Effector memory CD8-positive, alpha-beta T cell (primary cell): Measurements from ENCODE around the gene CRPPA.
A peak's percentile ranks its signal among the peaks of the same experiment; 100 is the strongest.
"Not testable (repeated sequence)": the region's sequence is repeated elsewhere in the genome, so short reads cannot be mapped to it uniquely, and the experiment has no call there.

ENCODE experiments used
- ATAC-seq: fragments of 150-1000 bp; cut with Tn5 transposase; replicated peaks from 2 replicates; pipeline ENCODE4 v1.10.0; 2021; ENCODE audit warnings: mild to moderate bottlenecking, moderate library complexity
- DNase-seq, 3 experiments: peaks; one replicate each; pipeline ENCODE4 v3.0.0; 2021
- H3K27ac Mint-ChIP-seq, 2 donors: one replicate each; pipeline ENCODE4 v1.8.0; 2022; ENCODE audit warnings: mild to moderate bottlenecking in 2 of 2, mixed read lengths in 2 of 2, moderate library complexity in 2 of 2
- H3K27me3 Mint-ChIP-seq, 2 donors: one replicate each; pipeline ENCODE4 v1.8.0; 2022; ENCODE audit warnings: mixed read lengths in 2 of 2
- H3K36me3 Mint-ChIP-seq: one replicate; pipeline ENCODE4 v1.8.0; 2022; ENCODE audit warnings: mild to moderate bottlenecking, moderate library complexity, mixed read lengths; ENCODE audit not compliant: insufficient read depth
- H3K4me1 Mint-ChIP-seq, 2 donors: one replicate each; pipeline ENCODE4 v1.8.0; 2022; ENCODE audit warnings: low read depth in 2 of 2, mixed read lengths in 2 of 2
- H3K4me3 Mint-ChIP-seq, 2 donors: one replicate each; pipeline ENCODE4 v1.8.0; 2022; ENCODE audit warnings: mild to moderate bottlenecking in 2 of 2, mixed read lengths in 2 of 2, moderate library complexity in 2 of 2
- H3K9me3 Mint-ChIP-seq, 2 donors: one replicate each; pipeline ENCODE4 v1.8.0; 2022; ENCODE audit warnings: mixed read lengths in 2 of 2

Gene CRPPA

DNA sequence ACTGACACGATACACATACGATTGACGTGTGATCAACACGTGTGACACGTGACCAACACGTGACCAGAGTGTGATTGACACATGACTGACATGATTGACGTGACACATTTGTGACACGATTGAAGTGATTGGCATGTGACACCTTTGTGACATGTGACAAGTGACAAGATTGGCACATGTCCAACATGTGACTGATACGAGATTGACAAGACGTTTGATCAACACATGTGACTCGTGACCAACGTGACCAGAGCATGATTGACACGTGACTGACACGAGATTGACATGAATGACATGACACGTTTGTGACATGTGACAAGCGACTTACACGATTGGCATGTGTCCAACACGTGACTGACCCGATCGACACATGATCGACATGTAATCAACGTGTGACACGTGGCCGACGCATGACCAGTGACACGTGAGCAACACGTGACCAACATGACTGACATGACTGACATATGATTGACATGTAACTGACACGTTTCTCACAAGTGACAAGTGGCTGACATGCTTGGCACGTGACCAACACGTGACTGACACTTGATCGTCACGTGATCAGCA, 22.0 kb downstream of the CRPPA start:
- DNase-seq (peak in 1 of 3 experiments; percentile 3), ATAC-seq (no peak)
- H3K27ac Mint-ChIP-seq, result no peak overlapping the region
- peaks cover 8% of the 10 kb centered on the region for H3K36me3 Mint-ChIP-seq
- no peaks in the 10 kb centered on the region for H3K27me3 Mint-ChIP-seq
- H3K4me3 Mint-ChIP-seq, result no peak overlapping the region
- H3K4me1 Mint-ChIP-seq, result peaks cover 5 to 6% of the 10 kb centered on the region in 2 donors
- H3K9me3 Mint-ChIP-seq, result peaks cover 8 to 23% of the 10 kb centered on the region in 2 donors

DNA sequence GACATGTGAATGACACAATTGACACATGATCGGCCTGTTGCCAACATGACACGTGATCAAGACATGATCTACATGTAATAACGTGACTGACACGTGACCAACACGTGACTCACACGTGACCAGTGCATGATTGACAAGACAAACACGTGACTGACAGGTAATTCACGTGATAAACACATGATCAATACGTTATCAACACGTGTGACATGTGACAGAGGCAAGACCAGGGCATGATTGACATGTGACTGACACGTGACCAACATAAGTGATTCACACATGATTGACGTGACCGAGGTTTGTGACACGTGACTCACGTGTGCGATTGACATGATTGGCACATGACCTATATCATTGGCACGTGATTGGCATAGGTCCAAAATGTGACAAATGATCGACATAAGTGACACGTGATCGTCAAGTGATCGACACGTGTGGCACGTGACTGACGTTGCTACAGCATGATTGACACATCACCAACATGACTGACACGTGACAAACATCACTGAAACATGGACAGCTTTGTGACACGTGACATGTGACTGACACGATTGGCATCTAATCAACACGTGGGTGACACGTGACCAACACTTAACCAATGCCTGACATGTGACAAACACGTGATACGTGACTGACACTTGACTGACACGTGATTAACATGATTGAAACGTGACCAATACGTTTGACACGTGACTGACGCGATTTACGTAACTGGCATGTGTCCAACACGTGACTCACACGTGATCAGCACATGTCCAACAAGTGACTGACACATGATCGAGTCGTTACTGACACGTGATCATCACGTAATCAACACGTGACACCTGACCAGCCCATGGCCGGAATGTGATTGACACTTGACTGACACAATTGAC, 23.0 kb downstream of the CRPPA start:
- ATAC-seq, result no peak
- peaks cover 5 to 6% of the 10 kb centered on the region in 2 donors for H3K4me1 Mint-ChIP-seq
- no peaks in the 10 kb centered on the region for H3K27me3 Mint-ChIP-seq
- no peak overlapping the region for H3K4me3 Mint-ChIP-seq
- peaks cover 8% of the 10 kb centered on the region for H3K36me3 Mint-ChIP-seq
- no peak overlapping the region for H3K27ac Mint-ChIP-seq
- H3K9me3 Mint-ChIP-seq, result peaks cover 8 to 23% of the 10 kb centered on the region in 2 donors
- no peak for DNase-seq

DNA sequence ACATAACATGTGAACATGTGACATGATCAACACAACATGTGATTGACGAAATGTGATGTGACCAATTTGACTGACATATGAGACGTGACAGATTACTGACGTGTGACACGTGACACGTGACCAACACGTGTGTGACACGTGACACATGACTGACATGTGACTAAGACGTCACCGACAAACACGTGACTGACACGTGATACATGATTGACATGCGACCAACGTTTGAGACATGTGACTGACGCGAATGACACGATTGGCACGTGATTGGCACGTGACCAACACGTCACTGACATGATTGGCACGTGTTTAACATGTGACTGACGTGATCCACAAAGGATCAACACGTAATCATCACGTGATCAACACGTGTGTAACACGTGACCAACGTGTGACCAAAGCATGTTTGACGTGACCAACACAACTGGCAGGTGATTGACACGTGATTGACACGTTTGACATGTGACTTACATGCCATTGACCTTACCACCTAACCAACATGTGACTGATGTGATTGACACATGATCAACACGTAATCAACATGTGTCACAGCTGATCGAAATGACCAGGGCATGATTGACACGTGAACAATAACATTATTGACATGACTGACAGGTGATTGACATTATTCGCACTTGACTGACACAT, 23.7 kb downstream of the CRPPA start:
- Mint-ChIP-seq H3K9me3 (peaks cover 8 to 20% of the 10 kb centered on the region in 2 donors), H3K27ac (no peak overlapping the region), H3K4me3 (no peak overlapping the region), H3K36me3 (peaks cover 8% of the 10 kb centered on the region), H3K4me1 (peaks cover 5 to 6% of the 10 kb centered on the region in 2 donors), H3K27me3 (no peaks in the 10 kb centered on the region)
- ATAC-seq (no peak), DNase-seq (peak in 1 of 3 experiments; percentile 4)

DNA sequence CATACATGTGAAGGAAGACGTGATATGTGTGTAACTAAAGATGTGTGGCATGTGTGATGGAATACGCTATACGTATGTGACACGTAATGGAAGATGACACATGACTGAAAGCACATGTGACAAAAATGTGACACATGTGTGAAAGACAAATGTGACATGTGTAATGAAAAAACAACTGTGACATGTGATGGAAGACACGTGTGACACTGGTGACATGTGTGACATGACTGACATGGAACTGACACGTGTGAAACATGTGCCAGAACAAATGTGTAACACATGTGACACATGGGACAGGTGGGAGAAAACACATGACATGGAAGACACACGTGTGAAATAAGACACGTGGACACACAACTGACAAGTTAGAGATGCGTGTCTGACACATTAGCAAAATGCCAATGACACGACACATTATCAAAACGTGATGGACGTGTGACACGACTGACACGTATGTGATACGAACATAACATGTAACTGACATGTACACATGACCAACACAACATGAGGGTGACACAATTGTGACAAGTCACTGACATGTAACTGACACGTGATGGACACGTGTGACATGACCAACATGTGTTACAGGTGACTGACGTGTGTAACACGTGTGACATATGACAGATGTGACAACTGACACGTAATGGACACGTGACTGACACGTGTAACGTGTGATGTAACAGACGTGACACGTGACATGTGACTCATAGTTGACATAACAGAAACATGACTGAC, 24.4 kb downstream of the CRPPA start:
- H3K27ac Mint-ChIP-seq, result peak overlapping the region; percentile 61 to 83
- DNase-seq (peak in 1 of 3 experiments; percentile 15), ATAC-seq (no peak)
- peaks cover 5 to 6% of the 10 kb centered on the region in 2 donors for H3K4me1 Mint-ChIP-seq
- H3K9me3 Mint-ChIP-seq, result peaks cover 7 to 13% of the 10 kb centered on the region in 2 donors
- peak overlapping the region in 1 of 2 donors; percentile 24 for H3K4me3 Mint-ChIP-seq
- no peaks in the 10 kb centered on the region for H3K27me3 Mint-ChIP-seq
- peaks cover 8% of the 10 kb centered on the region for H3K36me3 Mint-ChIP-seq

DNA sequence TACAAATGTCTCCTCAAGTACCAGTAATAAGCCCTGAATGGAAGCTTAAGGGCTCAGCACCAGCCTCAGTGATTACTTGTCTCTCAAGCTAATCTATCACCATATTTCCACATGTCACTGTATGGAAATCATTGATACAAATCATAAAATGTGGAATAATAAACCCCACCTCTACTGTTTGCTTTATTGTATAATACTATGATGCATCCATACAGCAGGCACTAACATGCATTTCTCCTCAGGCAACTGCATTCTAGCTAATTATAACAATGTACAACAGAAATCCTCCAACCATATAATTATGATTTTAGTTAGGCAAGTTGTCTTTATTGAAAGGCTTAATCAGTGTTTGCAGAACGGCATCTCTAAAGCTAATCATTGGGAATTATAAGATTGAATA, 26.2 kb downstream of the CRPPA start:
- Mint-ChIP-seq H3K36me3 (peaks cover 8% of the 10 kb centered on the region), H3K4me3 (no peak overlapping the region), H3K27ac (no peak overlapping the region)

DNA sequence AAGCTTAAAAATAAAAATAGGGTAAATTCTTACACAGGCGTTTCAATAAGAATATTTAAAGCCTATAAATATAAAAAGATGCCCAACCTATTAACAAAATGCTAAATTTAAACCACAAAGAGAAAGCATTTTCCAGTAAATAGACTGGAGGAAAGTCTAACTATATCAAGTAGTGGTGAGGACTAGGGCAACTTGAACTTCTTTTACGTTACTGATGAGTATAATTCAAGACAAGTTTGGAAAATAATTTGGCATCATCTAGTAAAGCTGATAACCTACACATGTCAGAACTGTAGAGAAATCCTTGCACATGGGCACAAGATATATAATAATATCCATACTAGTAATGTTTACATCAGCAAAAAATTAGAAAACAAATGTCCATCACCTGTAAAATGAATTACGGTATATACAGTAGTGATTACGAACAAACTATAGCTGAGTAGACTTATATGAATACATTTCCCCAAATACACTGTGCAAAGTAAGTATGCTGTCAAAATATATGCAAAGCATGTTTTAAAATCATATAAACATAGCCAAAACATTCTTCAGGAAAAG, 27.4 kb downstream of the CRPPA start:
- Mint-ChIP-seq H3K27ac (no peak overlapping the region), H3K4me1 (peaks cover 5 to 6% of the 10 kb centered on the region in 2 donors), H3K9me3 (peaks cover 6 to 8% of the 10 kb centered on the region in 2 donors), H3K4me3 (no peak overlapping the region), H3K36me3 (peaks cover 8% of the 10 kb centered on the region), H3K27me3 (no peaks in the 10 kb centered on the region)
- DNase-seq (no peak), ATAC-seq (no peak)

More for the DNA sequence above, 26.2 kb downstream of the CRPPA start:
- DNase-seq (no peak), ATAC-seq (no peak)
- Mint-ChIP-seq H3K27me3 (no peaks in the 10 kb centered on the region), H3K9me3 (peaks cover 6 to 8% of the 10 kb centered on the region in 2 donors), H3K4me1 (peaks cover 5 to 6% of the 10 kb centered on the region in 2 donors)

DNA sequence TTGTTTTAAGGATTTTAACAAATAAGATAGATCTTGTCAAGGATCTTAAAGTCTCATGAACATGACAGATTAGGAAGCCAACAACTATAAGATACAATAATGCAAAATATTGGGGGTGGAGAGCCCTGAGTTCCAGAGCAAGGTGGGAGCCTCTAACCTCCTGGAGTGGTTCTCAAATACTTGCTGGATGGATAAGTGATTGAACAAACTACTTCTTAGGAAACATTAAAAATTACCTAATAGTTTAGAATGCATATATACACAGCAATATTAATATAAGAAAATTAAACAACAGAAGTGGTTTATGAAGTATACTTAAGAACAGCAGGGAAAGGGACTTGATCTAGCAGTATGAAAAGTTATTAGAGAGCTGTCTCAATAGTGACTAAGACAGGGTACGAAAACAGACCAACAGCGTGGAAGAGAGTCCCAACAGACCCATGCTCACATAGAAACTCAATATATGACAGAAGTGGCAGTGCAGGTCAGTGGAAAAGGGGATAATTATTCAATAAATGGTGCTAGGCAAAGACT, 28.3 kb downstream of the CRPPA start:
- Mint-ChIP-seq H3K9me3 (peaks cover 6 to 8% of the 10 kb centered on the region in 2 donors), H3K36me3 (peaks cover 8% of the 10 kb centered on the region), H3K27ac (no peak overlapping the region), H3K4me1 (peaks cover 5 to 6% of the 10 kb centered on the region in 2 donors), H3K27me3 (no peaks in the 10 kb centered on the region), H3K4me3 (no peak overlapping the region)
- no peak for ATAC-seq
- DNase-seq, result no peak

DNA sequence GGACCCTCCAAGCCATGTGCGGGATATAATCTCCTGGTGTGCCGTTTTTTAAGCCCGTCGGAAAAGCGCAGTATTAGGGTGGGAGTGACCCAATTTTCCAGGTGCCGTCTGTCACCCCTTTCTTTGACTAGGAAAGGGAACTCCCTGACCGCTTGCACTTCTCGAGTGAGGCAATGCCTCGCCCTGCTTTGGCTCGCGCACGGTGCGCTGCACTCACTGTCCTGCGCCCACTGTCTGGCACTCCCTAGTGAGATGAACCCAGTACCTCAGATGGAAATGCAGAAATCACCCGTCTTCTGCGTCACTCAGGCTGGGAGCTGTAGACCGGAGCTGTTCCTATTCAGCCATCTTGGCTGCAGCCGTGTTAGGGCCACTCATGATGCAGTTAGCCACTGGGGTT, 37.6 kb downstream of the CRPPA start:
- not testable (repeated sequence) for H3K4me1 Mint-ChIP-seq, H3K4me3 Mint-ChIP-seq, H3K27me3 Mint-ChIP-seq, DNase-seq, H3K9me3 Mint-ChIP-seq, H3K27ac Mint-ChIP-seq, H3K36me3 Mint-ChIP-seq, ATAC-seq

DNA sequence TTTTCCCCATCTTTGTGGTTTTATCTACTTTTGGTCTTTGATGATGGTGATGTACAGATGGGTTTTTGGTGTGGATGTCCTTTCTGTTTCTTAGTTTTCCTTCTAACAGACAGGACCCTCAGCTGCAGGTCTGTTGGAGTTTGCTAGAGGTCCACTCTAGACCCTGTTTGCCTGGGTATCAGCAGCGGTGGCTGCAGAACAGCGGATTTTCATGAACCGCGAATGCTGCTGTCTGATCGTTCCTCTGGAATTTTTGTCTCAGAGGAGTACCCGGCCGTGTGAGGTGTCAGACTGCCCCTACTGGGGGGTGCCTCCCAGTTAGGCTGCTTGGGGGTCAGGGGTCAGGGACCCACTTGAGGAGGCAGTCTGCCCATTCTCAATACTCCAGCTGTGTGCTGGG, 38.2 kb downstream of the CRPPA start:
- H3K4me1 Mint-ChIP-seq, H3K27me3 Mint-ChIP-seq, DNase-seq, H3K4me3 Mint-ChIP-seq, ATAC-seq, H3K27ac Mint-ChIP-seq, H3K9me3 Mint-ChIP-seq, H3K36me3 Mint-ChIP-seq: not testable (repeated sequence)
